WI38 (cell line): ENCODE measurements around the gene NFIX.

Source experiments
- H3K4me3 ChIP-seq: 2 replicates; pipeline ENCODE4 v1.5.1; 2011; ENCODE audit warnings: low read depth, mild to moderate bottlenecking, control low read depth, low read length
- TF ChIP-seq, protein P1 (sequence below): IDR thresholded peaks from 2 replicates; pipeline ENCODE4 v1.5.1; 2012; ENCODE audit warnings: low read depth, mild to moderate bottlenecking, control low read depth, low read length

The NFIX gene

DNA sequence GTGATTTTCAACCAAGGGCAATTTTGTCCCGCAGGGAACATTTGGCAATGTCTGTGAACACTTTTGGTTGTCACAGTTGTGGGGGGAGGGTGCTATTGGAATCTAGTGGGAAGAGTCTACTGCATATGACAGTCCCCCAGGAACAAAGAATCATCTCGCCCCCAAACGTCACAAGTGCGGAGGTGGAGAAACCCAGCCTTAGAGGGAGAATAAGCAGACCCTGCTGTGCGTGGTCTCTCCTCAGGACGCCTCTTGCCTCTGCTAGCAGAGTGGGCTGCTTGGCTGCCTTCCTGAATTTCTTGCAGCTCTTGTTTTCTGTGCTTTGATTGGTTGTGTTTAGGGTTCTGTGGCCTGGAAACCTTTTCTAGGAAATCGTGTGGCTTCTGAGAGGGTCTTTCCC lies 42.5 kb downstream of the NFIX start:
- TF ChIP-seq, protein P1, sequence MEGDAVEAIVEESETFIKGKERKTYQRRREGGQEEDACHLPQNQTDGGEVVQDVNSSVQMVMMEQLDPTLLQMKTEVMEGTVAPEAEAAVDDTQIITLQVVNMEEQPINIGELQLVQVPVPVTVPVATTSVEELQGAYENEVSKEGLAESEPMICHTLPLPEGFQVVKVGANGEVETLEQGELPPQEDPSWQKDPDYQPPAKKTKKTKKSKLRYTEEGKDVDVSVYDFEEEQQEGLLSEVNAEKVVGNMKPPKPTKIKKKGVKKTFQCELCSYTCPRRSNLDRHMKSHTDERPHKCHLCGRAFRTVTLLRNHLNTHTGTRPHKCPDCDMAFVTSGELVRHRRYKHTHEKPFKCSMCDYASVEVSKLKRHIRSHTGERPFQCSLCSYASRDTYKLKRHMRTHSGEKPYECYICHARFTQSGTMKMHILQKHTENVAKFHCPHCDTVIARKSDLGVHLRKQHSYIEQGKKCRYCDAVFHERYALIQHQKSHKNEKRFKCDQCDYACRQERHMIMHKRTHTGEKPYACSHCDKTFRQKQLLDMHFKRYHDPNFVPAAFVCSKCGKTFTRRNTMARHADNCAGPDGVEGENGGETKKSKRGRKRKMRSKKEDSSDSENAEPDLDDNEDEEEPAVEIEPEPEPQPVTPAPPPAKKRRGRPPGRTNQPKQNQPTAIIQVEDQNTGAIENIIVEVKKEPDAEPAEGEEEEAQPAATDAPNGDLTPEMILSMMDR: no peak
- H3K4me3 ChIP-seq: no peak overlapping the region

DNA sequence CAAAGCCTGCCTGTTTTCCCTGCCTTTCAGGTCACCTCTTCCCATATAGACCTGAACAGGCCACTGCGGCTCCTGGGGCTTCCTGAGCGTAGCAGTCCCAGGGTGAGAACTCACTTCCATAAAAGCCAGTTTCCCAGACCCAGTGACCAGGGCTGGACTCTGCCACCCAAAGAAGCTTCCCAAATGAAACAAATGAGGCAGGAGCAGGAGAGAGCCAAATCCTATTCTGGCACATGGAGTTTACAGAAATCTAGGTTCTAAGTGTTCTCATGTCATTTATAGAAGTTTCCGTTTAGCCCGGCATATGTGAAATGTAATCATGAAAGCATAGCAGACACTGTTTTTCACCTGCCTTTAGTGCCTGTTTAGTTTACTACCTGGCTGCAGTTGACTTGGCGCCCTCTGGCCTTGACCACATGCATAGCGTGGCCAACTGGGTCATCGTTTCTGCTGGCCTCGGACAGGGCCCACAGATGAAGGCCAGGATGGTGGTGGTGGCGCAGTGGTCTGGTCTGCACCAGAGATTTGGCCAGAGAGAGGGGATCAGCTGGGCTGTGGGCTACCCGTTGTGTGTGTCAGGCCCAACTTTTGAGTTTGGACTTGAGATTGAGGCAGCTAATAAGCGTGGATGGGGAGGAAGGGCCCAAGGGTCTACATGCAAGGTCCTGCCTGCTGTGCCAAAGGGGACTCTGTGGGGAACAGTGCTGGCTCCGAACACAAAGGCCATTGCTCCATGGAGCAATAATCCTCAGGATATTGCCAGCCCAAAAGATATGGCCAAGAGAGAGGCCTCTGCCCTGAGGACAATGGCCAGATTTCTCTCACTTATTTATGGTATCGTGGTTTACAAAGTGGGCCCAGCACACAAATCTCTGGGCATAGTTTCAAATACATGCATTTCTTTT lies 43.3 kb downstream of the NFIX start:
- no peak overlapping the region for H3K4me3 ChIP-seq
- TF ChIP-seq, protein P1: no peak

DNA sequence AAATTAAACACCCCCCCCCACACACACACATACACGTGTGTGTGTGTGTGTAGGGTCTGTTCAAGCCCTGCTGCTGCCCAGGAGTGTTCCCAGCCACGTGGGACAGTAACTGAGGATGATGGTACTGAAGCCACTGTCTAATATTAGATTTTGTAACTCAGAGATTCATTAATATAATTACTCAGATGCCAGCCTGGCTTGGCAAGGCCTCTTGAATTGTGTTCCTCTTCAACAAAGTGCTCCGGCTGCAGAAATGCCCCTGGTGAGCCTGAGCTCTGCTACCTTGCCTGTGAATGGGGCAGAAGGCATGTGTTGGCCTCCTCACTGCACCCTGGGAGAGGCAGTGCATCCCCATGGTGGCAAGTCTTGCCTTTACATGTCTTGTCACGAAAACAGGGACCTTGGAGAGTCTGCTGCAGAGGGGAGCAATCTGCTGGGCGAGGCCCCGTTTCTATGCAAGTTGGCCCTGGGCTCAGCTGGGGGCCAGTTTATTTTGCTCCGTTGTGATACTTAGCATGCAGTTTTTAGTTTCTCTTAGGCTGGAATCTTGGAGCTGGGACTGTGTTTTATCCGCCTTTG lies 44.0 kb downstream of the NFIX start:
- TF ChIP-seq, protein P1: no peak
- H3K4me3 ChIP-seq: no peak overlapping the region

DNA sequence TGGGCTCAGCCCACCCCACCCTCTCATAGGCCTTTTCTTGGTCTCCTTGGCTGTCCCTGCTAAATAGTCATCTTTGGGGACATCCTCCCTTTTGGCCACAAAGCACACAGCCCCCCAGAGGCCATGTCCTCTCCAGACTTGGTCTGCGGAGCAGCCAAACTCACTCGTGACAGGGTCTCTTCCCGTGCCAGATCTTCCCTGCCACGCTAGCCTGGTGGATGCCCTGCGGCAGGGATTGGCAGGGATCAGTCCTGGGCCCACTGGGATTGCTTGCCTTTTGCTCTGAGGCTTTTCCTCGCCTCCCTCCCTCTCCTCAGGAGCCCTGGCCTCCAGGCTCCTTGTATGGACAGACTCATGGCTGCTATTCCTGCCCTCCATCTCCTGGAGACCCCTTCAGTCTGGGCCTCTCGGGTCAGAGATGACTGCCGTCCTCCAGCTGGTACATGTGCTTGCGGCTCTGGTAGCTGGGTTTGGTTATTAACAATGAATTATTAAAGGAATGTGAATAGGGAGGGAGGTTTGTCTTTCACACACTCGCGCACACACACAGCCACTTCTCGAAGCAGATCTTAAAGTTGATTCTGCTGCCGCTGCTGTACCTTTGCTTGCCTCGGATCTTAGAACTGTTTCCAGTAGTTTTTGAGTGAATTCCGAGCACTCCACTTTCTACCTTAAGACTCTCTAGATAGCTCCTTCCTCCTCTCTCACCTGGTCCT lies 45.1 kb downstream of the NFIX start:
- TF ChIP-seq, protein P1: no peak

DNA sequence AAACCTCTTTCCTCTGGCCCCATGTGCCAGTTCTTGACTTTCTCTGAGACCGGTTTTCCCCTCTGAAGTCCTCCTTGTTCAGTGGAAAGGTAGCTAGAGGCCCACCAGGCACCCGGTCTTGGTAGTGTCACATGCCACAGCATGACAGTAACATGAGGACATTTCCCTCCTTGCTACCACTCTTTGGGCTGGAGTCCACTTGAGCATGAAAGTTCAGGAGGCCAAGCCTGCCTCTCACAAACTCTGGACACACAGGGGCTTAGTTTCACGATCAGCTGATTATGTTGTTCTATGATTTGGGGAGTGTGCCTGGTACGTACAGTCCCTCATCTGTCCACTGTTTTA lies 45.6 kb downstream of the NFIX start:
- TF ChIP-seq, protein P1: no peak
- no peak overlapping the region for H3K4me3 ChIP-seq

More for the DNA sequence above, 45.1 kb downstream of the NFIX start:
- H3K4me3 ChIP-seq: no peak overlapping the region

DNA sequence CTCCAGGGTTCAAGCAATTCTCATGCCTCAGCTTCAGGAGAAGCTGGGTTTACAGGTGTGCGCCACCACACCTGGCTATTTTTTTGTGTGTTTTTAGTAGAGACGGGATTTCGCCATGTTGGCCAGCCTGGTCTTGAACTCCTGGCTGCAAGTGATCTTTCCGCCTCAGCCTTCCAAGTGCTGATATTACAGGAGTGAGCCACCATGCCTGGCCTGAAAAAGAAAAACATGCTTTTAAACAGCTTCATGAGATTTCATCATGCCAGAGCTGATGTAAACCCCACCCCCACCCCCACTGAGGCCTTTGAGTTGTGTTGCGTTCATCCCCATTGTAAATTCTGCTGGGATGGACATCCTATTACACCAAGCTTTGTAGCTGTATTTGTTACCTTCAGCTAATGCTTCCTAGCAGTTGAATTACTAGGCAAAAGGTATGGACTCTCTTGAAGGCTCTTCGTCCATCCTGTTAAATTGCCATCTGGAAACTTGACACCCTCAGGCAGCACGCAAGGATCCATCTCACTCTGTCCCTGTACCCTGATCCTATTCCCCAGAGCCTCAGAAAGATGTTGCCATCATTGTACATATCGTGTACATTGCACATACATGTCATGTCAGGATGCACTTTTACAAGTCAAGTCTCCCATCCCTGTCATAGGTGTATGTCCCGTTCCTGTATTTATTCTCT lies 47.3 kb downstream of the NFIX start:
- H3K4me3 ChIP-seq: no peak overlapping the region
- TF ChIP-seq, protein P1: no peak
